ENCODE results near the gene GBP4. TPM values are rescaled to one million over a fixed set of nuclear protein-coding genes. Genes with fewer than 3 reads are reported as not detected.
"Not testable (repeated sequence)": the region's sequence is repeated elsewhere in the genome, so short reads cannot be mapped to it uniquely, and the experiment has no call there.

The GBP4 gene
- not detected in 2 replicates for total RNA-seq
- long read RNA-seq, result 0 reads

- Mint-ChIP-seq H3K4me1 (ENCODE audit: unreplicated experiment) (no peaks in the 10 kb centered on the region), H3K9me3 (ENCODE audit: unreplicated experiment) (no peaks in the 10 kb centered on the region), H3K27me3 (ENCODE audit: unreplicated experiment) (no peaks in the 10 kb centered on the region), H3K27ac (ENCODE audit: unreplicated experiment) (no peak within 1 kb of the TSS), H3K4me3 (ENCODE audit: unreplicated experiment) (no peak within 1 kb of the TSS), H3K36me3 (ENCODE audit: unreplicated experiment) (no peaks in the 10 kb centered on the region)
- DNase-seq (ENCODE audit: extremely low spot score, unreplicated experiment), result no peak
- TF ChIP-seq, protein P1, sequence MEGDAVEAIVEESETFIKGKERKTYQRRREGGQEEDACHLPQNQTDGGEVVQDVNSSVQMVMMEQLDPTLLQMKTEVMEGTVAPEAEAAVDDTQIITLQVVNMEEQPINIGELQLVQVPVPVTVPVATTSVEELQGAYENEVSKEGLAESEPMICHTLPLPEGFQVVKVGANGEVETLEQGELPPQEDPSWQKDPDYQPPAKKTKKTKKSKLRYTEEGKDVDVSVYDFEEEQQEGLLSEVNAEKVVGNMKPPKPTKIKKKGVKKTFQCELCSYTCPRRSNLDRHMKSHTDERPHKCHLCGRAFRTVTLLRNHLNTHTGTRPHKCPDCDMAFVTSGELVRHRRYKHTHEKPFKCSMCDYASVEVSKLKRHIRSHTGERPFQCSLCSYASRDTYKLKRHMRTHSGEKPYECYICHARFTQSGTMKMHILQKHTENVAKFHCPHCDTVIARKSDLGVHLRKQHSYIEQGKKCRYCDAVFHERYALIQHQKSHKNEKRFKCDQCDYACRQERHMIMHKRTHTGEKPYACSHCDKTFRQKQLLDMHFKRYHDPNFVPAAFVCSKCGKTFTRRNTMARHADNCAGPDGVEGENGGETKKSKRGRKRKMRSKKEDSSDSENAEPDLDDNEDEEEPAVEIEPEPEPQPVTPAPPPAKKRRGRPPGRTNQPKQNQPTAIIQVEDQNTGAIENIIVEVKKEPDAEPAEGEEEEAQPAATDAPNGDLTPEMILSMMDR (IDR thresholded peaks at IDR 0.05), result no peak
These were observed at the start of gene GBP4 for GRCh38 chr1:89198491-89199072. GBP4 (minus strand) TSS chr1:89198942; CDS start chr1:89198834, 108 bp downstream.

DNA sequence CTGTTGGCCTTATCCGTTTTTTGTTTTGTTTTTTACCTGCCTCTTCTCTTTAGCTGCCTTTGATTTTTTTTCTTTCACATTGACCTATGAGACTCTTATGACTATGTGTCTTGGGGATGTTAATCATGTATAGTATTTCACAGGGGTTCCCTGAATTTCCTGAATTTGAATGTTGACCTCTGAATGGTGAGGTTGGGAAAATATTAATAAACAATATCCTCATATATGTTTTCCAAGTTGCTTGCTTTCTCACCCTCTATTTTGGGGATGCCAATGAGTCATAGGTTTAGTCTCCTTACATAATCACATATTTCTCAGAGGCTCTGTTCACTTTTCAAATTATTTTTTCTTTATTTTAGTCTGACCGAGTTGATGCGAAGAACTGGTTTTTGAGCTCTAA, 44.3 kb upstream of the GBP4 start:
- no peaks in the 10 kb centered on the region for H3K4me1 Mint-ChIP-seq (ENCODE audit: unreplicated experiment)
- peaks cover 9% of the 10 kb centered on the region for H3K9me3 Mint-ChIP-seq (ENCODE audit: unreplicated experiment)
- H3K27ac Mint-ChIP-seq (ENCODE audit: unreplicated experiment), result no peak overlapping the region
- TF ChIP-seq, protein P1 (IDR thresholded peaks at IDR 0.05), result no peak
- H3K27me3 Mint-ChIP-seq (ENCODE audit: unreplicated experiment), result no peaks in the 10 kb centered on the region
- DNase-seq (ENCODE audit: extremely low spot score, unreplicated experiment), result no peak
- H3K36me3 Mint-ChIP-seq (ENCODE audit: unreplicated experiment), result no peaks in the 10 kb centered on the region
- no peak overlapping the region for H3K4me3 Mint-ChIP-seq (ENCODE audit: unreplicated experiment)

DNA sequence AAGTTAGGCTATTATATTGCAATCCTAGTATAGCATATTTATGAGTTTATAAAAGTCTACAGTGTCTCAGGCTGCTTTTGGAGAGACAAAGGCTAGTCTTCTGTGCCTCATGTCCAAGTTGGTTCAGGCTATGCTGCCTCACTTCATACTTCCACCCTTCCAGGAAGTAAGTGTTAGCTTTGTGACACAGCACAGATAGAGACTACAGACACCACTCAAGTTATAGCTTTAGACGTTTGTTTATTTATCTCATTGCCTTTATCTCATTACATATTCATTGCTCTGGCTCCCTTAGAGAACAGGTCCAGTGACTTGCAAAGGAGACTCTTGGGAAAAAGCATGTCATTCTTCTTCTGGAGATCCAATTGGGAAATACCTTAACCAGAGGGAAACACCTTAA, 22.6 kb upstream of the GBP4 start:
- no peaks in the 10 kb centered on the region for H3K4me1 Mint-ChIP-seq (ENCODE audit: unreplicated experiment)
- no peak for DNase-seq (ENCODE audit: extremely low spot score, unreplicated experiment)
- H3K4me3 Mint-ChIP-seq (ENCODE audit: unreplicated experiment), result no peak overlapping the region
- TF ChIP-seq, protein P1 (IDR thresholded peaks at IDR 0.05), result no peak
- H3K27ac Mint-ChIP-seq (ENCODE audit: unreplicated experiment), result no peak overlapping the region
- no peaks in the 10 kb centered on the region for H3K36me3 Mint-ChIP-seq (ENCODE audit: unreplicated experiment)
- peaks cover 10% of the 10 kb centered on the region for H3K9me3 Mint-ChIP-seq (ENCODE audit: unreplicated experiment)
- H3K27me3 Mint-ChIP-seq (ENCODE audit: unreplicated experiment), result no peaks in the 10 kb centered on the region

DNA sequence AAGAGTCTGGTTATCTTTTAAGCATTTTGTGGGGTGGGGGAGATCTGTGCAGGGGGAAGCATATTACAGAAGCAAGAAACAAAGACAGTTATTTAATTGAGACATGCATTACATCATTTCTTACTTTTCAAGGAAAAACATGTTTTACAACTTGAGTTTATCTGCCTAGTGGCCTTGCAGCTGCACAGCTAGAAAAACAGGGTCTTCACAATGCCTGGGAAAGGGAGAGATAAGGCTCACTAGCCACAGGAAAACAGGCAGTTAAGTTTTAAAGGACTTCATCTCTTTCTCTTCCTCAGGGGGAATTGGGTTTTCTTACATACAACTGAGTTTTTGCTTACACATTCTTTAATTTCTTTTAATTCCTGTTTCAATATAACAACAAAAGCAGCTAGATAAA, 21.1 kb upstream of the GBP4 start:
- not testable (repeated sequence) for H3K27me3 Mint-ChIP-seq (ENCODE audit: unreplicated experiment)

GRCh38 chr1:89218941-89219340, 20.2 kb upstream of the GBP4 start:
- not testable (repeated sequence) for H3K27ac Mint-ChIP-seq (ENCODE audit: unreplicated experiment); H3K4me1 Mint-ChIP-seq (ENCODE audit: unreplicated experiment); H3K4me3 Mint-ChIP-seq (ENCODE audit: unreplicated experiment); H3K9me3 Mint-ChIP-seq (ENCODE audit: unreplicated experiment); DNase-seq (ENCODE audit: extremely low spot score, unreplicated experiment); H3K27me3 Mint-ChIP-seq (ENCODE audit: unreplicated experiment); H3K36me3 Mint-ChIP-seq (ENCODE audit: unreplicated experiment)

More for the DNA sequence above, 21.1 kb upstream of the GBP4 start:
- not testable (repeated sequence) for H3K36me3 Mint-ChIP-seq (ENCODE audit: unreplicated experiment); H3K27ac Mint-ChIP-seq (ENCODE audit: unreplicated experiment); H3K4me3 Mint-ChIP-seq (ENCODE audit: unreplicated experiment); H3K4me1 Mint-ChIP-seq (ENCODE audit: unreplicated experiment); DNase-seq (ENCODE audit: extremely low spot score, unreplicated experiment); H3K9me3 Mint-ChIP-seq (ENCODE audit: unreplicated experiment)

DNA sequence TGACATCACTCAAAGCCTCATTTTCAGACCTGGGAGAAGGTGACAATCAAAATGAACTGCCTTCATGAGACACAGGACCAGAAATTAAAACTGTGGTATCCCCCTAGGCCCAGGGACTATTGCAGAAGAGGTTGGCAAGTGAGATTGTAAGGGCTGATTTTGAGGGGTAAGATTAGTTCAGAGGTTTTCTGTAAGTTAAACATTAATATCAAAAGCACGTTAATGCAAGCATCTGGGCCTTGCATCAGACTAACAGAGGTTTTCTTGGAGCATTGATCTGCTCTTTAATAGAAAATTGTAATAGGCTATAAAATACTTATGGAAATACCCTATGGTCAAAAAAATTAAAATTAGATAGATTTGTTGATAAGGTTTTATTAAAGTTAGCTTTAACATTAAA, 14.6 kb upstream of the GBP4 start:
- Mint-ChIP-seq H3K4me1 (ENCODE audit: unreplicated experiment) (no peaks in the 10 kb centered on the region), H3K27ac (ENCODE audit: unreplicated experiment) (no peak overlapping the region)
- TF ChIP-seq, protein P1 (IDR thresholded peaks at IDR 0.05), result no peak

More for the DNA sequence above, 14.6 kb upstream of the GBP4 start:
- no peak for DNase-seq (ENCODE audit: extremely low spot score, unreplicated experiment)
- no peaks in the 10 kb centered on the region for H3K27me3 Mint-ChIP-seq (ENCODE audit: unreplicated experiment)
- H3K36me3 Mint-ChIP-seq (ENCODE audit: unreplicated experiment), result no peaks in the 10 kb centered on the region
- H3K4me3 Mint-ChIP-seq (ENCODE audit: unreplicated experiment), result no peak overlapping the region
- peaks cover 27% of the 10 kb centered on the region for H3K9me3 Mint-ChIP-seq (ENCODE audit: unreplicated experiment)
